Activated T-helper 1 cell treated with Interleukin-2 at 50 U/mL for 16 hours (primary cell): ENCODE data around the gene HIVEP2.

Source experiments
- DNase-seq: peaks from one replicate; pipeline ENCODE4 v3.0.0-alpha.2; 2020; ENCODE audit warnings: low read depth

Gene HIVEP2

DNA sequence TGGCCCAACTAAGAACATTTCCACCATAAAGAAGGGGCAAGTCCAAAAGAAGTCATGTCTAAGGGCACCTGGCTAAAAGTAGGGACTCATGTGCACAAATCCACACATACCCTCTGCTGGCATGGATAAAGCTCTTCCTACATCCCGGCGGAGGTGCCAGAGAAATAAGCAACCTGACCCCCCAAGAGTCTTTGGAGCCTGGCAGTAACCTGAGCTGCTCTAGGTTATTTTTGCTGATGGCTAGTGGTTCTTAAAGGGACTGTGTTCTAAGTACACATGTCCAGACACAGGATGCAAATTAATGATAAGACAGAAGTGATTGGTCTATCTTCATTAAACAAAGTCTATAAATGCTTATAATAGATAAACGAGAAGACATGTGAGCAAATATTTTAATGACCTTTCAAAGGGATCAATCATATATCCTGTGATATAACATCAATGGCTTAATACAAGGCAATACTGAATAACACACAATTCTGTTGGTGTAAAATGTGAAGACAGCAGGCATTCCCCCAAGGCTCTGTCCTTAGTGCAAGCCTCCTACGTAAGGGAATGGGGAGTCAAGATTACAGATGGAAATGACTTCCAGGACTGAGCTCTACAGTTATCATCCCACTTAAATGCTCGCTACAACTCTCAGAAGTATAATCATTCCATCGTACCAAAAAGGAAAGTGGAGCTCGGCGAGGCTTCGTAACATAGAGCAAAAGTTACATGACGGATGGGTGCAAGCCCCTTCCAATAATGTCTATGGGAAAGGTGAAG, 52.5 kb downstream of the HIVEP2 start:
- DNase-seq: no peak

DNA sequence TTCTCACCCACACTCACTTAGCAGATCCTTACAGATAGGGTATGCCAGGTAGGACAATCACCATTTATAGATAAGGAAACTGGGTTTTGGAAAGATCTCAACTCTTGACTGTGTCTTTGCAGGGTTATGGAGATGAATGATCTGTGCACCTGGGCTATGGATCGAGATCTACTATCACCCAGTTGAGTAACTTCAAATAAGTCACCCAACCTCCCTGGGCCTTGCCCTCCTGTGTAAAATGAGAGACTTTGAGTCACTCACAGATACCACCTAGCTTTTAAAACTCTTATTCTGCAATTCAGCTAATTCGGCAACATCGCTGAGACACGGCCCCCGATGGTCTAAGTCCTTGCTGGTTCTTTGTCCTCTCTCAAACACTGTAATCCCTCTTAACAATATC, 53.5 kb downstream of the HIVEP2 start:
- no peak for DNase-seq

DNA sequence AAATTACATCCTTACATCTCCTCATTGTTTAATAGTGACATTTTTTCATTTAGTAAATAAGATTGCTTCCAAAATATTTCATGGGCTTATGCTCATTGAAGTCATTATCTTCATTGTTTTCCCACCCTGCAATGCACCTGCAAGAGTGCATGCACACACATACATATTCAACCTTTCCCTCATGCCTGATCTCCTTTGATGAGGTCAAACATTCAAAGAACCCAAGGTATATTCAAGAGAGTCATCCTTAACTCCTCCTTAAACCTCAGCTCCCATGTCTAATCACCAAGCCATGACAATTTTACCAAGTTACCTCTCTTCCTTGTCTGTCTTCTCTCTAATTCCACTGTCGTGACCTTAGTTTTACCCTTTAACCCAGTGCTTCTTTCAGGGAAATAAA, 56.5 kb downstream of the HIVEP2 start:
- no peak for DNase-seq

DNA sequence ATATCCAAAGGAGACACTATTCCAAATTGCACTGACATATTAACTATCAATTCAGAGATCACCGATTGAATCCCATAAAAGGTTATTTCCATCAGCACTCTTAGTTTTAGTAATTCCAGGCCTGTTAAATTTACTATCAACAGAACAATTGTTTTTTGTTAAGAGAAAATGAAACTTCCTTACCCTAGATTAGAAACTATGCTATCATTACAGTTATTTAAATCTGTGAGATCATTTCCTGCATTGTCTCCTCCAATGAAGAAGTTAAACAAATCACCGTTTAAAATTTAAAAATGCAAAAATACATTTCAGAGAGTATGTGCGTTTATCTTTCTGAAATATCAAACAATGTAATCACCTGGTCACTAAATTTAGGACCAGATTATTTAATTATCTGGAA, 57.5 kb downstream of the HIVEP2 start:
- DNase-seq: no peak

DNA sequence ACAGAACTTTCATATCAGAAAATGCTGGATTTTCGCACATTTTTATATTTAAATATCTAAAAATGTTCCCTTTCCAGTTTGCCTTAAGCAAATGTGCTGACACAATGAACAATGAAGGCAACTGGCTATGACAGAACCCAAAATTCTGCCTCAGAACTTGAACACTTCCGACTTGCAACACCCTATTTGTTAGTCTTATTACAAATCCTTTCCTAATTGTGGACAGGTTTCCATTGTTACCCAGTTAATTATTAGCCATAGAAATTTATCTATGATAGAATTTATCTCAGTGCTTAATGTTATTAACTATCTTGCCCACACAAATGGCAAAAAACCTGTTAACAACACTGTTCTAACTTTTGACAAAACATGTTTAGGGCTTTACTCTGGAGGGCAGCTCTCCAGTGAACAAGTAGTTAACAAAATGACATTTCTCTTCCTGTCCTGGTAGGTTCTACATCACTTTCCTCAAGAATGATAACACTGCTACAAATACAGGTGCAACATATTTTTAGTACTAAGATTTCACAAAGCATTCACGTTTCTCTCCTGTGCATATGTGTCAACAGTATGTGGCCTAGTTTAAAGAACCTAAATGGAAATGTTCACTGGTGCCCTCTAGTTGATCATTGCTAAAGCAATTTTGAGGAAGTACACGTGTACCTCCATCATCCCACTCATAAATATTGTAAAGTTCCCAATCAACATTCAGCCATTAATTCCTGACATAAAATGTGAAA, 58.4 kb downstream of the HIVEP2 start:
- no peak for DNase-seq

DNA sequence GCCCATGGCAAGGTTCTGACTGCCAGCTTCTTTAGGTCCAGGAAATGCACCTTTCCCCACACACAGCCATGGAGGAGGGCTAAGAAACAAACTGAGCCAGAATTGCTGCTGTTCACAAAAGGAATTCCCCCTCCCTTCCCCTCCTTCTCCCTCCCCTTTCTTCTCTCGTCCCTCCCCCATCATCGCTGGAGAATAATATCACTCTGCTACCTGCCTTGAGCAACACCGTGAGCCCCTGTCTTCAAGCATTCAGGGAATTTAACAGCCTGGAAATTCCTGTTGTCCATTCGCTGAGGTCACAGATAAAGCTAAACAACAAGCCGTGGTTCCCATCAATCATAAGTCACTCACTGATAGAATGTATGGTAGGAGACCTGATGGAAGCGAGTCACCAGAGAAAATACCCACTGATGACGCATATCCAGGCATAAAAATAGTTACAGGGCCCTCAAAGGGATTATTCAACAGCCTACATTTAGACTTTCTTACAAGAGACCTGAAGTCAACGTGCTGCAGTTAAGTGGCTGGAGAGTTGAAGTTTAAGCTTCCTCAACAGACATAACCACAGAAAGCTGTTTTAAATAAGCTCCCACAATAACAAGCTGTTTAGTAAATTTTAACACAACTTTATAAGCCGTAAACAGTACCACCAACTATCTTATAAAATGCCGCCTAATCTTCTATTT, 59.7 kb downstream of the HIVEP2 start:
- peak; percentile 22 for DNase-seq

DNA sequence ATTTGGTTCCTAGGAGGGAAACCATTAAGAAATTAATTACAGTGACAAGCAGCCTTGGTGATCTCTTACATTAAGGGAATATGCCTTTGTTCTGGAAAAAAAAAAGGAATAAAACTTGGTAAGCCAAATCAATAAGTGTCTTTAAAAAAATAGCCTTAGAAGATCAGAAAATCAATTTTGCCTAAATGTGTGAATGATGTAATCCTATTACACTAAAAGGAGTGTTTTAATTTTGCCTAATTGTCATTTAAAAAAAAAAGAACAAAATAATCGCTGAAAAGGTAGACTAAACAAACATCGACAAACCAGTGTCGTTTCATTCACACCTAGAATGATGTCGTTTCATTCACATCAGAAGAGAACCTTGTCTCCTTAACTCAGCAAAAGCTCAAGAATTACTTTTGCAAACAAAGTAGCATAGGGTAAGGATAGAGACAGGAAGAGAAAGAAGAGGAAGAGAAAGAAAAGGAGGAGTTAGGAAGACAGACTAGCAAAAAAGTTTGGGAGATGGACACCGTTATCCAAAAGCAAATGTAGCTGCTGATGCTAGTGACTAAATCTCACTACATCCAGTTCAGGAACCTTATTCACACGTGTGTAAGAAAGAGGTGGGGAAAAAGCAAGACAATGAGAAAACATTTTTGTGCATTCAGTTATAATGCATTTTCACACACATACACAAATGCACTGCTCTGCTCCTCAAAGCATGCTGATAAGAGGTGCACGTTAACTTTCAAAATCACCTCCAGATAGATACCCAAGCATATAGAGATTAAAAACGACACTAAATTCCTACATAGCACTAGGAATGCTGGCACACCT, 60.6 kb downstream of the HIVEP2 start:
- no peak for DNase-seq

DNA sequence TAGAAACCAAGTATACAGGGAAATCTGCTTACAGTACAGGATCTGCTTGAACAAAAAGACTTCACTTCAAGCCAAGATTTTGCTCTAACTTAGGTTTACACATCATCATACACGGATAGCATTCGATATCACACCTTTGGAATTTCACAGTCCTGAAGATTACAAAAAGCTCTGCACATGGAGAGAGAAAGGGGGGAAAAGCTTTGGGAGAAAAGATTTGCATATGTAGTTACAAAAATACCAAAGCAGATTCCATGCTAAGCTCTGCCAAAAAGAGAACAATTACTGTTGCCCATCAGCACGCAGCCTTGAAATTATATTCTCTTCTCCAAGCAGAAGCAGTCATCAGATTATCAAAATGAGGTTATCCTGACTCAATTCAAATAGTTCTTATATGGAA, 62.0 kb downstream of the HIVEP2 start:
- DNase-seq: no peak

DNA sequence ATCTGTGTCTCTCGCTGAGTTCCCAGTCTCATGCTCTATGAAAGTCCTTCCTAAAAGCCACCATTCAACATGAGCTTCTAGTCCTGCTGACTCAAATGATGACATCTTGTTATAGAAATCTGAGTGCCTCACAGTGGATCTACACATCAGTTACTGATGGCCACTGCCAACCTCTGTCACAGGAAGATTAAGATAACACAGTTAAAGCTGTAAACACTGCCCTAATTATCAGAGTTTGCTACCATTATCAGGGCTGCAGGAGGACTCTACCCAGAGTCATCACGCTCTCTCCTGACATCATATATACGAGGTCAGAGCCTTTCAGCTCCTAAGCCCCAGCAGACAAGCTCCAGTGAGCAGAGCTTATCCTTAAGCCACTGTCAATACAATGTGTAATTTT, 63.2 kb downstream of the HIVEP2 start:
- no peak for DNase-seq

DNA sequence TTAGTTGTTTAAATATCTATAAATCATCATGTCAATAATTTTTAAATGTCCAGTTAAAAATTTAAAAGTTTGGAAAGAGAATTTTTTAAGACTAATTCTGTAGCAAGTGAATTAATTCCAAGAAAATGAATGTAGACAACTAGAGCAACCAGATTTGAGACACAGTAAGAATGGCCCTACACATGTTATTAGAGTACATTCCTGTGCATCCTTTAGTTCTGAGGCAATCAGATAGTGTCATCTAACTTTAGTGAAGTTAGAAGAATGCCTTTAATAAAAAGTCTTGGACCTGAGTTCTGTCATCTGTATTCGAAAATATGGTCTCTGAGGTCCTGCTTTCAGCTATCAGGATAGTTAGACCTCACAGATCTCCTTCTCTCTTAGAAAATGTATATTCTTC, 63.7 kb downstream of the HIVEP2 start:
- DNase-seq: no peak

DNA sequence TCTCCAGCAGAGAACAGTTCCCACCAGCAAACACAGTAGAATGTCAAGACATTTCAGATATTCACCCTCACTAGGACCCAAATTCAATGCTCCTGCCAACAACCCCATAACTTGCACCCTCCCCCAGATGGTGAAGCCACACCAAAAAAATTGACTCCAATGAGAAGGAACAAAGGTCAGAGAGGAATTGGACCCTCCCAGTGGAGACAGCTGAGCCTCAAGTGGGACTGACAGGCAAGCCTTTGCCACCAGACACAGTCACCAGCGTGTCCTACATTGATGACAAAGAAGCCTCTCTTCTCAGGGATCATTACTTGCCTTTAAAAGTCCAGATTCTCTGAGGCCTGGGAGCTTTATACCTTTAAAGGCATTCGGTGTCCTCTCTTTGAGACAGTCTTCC, 64.8 kb downstream of the HIVEP2 start:
- no peak for DNase-seq

DNA sequence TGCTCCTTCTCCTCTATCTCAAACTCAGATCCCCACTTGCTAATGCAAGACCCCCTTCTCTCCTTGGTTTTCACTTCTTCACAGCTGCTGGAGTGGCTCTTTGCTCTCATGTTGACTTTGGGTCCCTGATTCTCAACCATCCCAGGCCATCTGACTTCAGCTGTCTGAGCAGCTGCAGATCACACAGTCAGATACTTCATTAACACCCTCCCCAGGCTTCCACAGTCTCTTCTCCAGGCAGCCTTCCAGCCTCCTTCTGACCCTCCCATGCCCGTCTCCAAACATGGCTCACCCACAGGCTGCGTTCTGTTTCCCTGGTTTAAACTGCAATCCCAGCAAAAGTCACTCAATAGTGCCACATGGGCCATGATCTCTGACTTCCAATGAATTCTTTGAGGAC, 65.4 kb downstream of the HIVEP2 start:
- no peak for DNase-seq

DNA sequence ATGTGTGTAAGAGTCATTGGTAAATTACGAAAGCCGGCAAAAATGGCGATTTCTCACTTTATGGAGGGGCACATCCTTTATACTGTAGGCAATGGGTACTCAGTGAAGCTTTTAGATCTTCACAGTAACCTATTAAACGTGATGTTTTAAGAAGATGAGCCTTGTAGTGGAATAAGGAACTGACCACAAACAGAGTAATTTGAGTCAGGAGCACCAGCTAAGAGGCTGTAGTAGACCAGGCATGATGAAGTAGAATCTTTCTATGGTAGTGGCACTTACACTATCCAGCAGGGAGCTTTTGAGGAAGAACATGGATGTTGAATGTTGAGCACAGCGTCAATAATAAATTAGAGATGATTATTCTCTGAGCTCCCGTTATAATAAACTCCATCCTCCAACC, 65.9 kb downstream of the HIVEP2 start:
- no peak for DNase-seq

DNA sequence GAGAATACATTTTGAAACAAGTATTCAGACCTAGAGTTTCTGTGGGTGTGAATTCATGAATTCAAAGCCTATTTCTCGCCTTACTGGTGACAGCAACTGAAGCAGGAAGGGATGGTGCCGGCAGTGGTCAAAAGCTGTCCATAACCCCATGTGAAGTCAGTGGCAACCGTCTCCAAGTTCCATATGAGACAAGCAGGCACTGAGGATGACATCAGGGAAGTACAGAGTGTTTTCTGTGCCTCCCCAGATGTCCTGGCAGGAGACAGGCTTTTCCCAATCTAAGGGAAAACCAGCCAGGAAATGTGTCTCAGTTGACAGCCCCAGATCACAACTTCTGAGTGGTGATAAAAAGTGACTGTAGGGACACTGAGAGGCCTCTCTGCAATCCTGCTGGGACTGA, 66.6 kb downstream of the HIVEP2 start:
- no peak for DNase-seq

DNA sequence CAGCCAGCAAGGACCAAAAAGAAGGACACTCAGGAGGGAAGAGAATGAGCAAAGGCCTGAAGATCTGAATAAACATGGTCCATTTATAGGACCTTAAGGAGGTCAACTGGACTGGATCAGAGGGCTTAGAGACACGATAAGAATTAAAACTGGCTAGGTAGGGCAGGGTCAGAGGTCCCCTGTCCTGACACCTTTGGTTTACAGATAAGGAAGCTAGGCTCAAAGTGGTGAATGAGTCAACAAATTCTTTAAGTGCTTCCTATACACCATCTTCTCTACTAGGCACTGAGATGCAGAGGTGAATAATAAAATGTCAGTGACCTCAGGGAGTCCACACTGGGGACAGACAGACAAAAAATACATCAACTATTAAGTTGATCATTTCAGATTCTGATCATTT, 70.3 kb downstream of the HIVEP2 start:
- DNase-seq: no peak

DNA sequence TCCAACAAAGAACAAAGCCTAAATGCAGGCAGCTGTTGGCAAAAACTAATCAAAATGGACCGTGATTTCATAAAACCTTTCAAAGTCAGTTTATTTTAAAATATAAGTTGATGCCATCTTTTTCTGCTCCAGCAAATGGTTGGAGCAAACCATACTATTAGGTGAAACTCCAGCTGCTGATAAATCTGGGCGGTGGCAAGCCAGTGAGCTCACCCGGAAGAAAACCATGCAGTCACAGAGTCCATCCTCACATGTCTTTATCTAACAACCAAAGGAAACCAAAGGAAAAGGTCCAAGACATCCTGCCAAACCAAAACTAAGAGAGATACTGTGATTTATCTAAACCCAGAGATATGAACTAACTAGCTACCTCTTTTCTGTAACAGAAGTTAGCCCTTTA, 72.6 kb downstream of the HIVEP2 start:
- no peak for DNase-seq

DNA sequence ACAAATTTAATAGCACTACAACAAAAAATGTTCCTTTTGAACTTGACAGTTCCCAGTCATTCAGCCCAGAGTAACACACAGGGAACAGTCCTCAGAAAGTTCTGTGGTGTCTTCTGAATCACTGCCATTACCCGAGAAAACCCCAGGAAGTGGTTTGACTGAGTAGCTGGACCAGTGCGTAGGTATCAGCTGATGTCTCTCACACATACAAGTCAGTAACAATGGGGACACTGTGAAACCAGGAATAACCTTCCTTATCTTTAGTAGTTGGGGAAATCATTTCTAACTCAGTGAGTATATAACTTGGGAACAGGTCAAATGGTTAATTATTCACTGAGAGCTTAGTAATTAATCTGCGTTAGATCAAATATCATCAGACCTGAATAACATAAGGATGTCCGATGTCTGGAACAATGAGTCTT, 73.1 kb downstream of the HIVEP2 start:
- peak; percentile 34 for DNase-seq

DNA sequence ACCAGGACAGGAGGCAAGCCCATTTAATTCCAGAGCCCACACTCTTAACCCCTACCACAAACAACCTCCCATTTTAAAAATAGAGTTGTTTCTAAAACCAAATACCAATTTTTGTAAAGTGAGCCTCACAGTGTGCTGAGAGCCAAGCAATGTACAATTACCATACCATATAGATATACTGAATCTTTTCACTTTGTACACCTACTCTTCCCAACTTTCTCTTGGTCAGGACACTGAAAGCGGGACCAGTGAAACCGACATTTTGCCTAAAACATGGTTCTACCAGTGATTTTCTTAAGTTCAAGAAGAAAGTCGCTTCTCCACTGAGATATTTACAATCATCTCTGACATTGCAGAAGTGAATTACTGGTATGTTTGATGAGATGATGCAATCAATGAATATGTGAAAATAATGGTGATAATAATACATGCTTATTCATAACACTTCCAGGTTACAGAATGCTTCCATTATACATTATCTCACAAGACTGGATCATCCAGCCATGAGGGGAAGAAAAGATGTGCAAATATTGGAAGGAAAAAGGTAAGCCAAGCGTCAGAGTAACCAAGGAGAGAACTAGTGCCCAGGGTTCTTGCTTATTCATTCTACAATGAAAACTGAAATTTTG, 74.1 kb downstream of the HIVEP2 start:
- no peak for DNase-seq

DNA sequence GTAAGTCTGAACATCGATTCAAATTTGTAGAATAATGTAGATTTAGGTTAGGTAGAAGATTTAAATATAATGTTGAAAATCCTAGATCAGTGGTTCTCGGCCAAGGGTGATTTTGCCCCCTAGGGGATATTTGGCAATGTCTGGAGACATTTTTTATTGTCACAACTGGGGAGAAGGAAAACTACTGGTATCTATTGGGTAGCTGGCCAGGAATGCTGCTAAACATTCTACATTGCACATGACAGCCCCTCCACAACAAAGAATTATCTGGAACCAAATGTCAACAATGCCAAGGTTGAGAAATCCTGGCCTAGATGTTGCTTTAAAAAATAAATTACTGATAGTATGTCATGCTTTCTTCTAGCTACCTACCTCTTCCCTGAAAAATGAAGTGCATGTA, 76.1 kb downstream of the HIVEP2 start:
- no peak for DNase-seq

DNA sequence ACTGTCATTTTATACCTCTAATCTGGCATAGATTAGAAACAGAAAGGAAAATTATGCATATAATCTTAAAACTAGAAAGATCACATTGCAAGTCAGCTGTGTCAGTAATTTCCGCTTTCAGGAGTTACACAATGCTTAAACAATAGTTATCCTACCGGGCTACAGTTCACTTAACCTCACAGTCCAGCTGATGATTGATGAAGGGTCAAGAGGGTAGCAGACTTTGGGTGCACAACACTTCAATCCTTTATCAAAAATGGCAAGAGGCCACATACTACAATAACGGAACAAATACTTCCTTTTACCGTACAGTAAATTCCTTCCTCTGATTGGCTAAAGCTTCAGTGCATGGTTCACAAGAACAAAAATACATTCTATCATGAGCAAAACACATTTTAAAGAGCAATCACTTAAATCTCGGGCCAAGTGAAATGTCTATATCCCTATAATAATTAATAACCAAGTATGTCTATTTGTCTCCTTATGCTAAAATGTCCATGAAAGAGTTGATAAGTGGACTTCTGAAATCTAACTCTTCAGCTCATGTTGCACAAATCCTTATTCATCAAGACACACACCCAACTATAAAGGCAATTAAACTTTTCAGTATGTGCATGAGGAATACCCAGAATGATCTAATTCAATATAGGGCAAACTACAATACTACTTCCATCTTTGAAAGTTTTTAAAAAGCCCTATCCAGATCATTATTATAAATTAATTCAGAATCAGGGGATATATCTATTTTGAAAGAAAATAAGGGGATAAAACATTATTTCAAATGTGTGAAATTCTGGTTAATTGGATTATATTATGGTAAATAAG, 76.8 kb downstream of the HIVEP2 start:
- DNase-seq: no peak

DNA sequence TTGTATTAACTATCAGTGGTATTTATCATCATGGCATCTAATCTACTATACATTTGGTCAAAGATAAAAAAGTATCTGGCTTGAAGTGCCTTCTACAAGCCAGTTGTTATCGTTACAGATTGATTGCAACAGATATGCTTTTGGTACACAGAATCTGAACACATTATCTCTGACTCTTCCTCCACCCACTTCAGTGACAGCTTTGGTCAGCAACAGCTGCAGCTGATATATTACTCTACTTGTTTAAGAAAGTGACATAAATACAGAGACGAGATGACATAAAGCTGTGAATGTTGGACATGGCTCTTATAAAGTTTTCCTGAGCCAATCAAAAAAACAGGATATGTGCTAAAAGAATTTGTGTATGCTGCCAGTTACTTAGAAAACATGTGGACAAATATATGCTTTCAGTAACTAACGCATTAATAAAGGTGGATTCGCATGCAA, 77.6 kb downstream of the HIVEP2 start:
- DNase-seq: no peak
